K562 (cell line): ENCODE data around the gene GNAS-AS1.

ENCODE experiments used
- CTCF ChIP-seq, 3 experiments: IDR thresholded peaks in 2 of 3; conservative IDR thresholded peaks in 1 of 3; 2 replicates each; pipeline ENCODE4 v1.5.1; 2011 to 2012; ENCODE audit warnings: low read length in 3 of 3, mild to moderate bottlenecking in 3 of 3, control low read depth in 2 of 3, improper control_type of control experiment in 1 of 3, inconsistent platforms in 1 of 3, low read depth in 1 of 3, mixed read lengths in 1 of 3, moderate library complexity in 1 of 3; ENCODE audit not compliant: insufficient read depth in 2 of 3
- JUNB ChIP-seq: fragments of 450-650 bp; formaldehyde crosslinking; conservative IDR thresholded peaks from 2 replicates; pipeline ENCODE4 v1.4.0; 2020; ENCODE audit warnings: mild to moderate bottlenecking
- JUND ChIP-seq, 2 experiments: IDR thresholded peaks; 2 replicates in 1 of 2; 3 replicates in 1 of 2; pipeline ENCODE4 v1.6.1; 2011; ENCODE audit warnings: borderline replicate concordance in 2 of 2, low read depth in 2 of 2, low read length in 2 of 2, improper control_type of control experiment in 1 of 2, missing biosample characterization in 1 of 2, missing genetic modification characterization in 1 of 2, missing genetic modification reagents in 1 of 2
- NCOA1 ChIP-seq: fragments of 450-650 bp; IDR thresholded peaks from 2 replicates; pipeline ENCODE4 v1.6.1; 2016; ENCODE audit warnings: low read depth
- POLR2A ChIP-seq: fragments of 450-650 bp; conservative IDR thresholded peaks from 2 replicates; pipeline ENCODE4 v1.6.1; 2016
- PRDM10 ChIP-seq: fragments of 450-650 bp; IDR thresholded peaks from 2 replicates; pipeline ENCODE4 v1.6.1; 2018; ENCODE audit not compliant: partially characterized antibody
- RFX1 ChIP-seq: fragments of 450-650 bp; IDR thresholded peaks from 2 replicates; pipeline ENCODE4 v1.6.1; 2016; ENCODE audit warnings: mild to moderate bottlenecking, moderate library complexity
- STAT5B ChIP-seq: fragments of 250-450 bp; sonication (Bioruptor Pico); IDR thresholded peaks from 2 replicates; pipeline ENCODE4 v1.8.0; 2021; ENCODE audit warnings: mild to moderate bottlenecking, inconsistent platforms
- TGIF2 ChIP-seq: sonication (generic); formaldehyde crosslinking; IDR thresholded peaks from 2 replicates; pipeline ENCODE4 v1.8.1; 2022; ENCODE audit warnings: mild to moderate bottlenecking, missing genetic modification reagents, moderate library complexity
- YY1 ChIP-seq, 3 experiments: IDR thresholded peaks; 2 replicates each; pipeline ENCODE4 v1.6.1; 2011; ENCODE audit warnings: low read length in 2 of 3, mild to moderate bottlenecking in 2 of 3, moderate library complexity in 2 of 3, borderline replicate concordance in 1 of 3, control low read depth in 1 of 3, low read depth in 1 of 3; ENCODE audit not compliant: insufficient read depth in 3 of 3, insufficient replicate concordance in 2 of 3, control insufficient read depth in 1 of 3, insufficient read length in 1 of 3; ENCODE audit errors: extremely low read depth in 1 of 3
- ZBTB5 ChIP-seq: fragments of 450-650 bp; IDR thresholded peaks from 2 replicates; pipeline ENCODE4 v1.6.1; 2017; ENCODE audit warnings: antibody characterized with exemption
- ZNF274 ChIP-seq: IDR thresholded peaks from 2 replicates; pipeline ENCODE4 v1.6.1; 2011; ENCODE audit warnings: low read depth, mild to moderate bottlenecking, low read length, moderate library complexity, borderline replicate concordance
- ZNF717 ChIP-seq: fragments of 250-450 bp; sonication (Bioruptor Pico); IDR thresholded peaks from 2 replicates; pipeline ENCODE4 v1.5.0; 2021

- TF ChIP-seq PRDM10 (no peak), ZNF717 (no peak), CTCF (IDR thresholded peaks at IDR 0.05 in 2 of 3, conservative IDR thresholded peaks at IDR 0.05 in 1 of 3; ENCODE audit: insufficient read depth in 2 of 3, low read depth in 1 of 3, low read length in 3 of 3) (no peak), JUNB (no peak), JUND (IDR thresholded peaks at IDR 0.05; ENCODE audit: borderline replicate concordance, low read depth, low read length) (no peak), JUND (tag; IDR thresholded peaks at IDR 0.05; ENCODE audit: borderline replicate concordance, low read depth, low read length) (no peak), ZNF274 (no peak), RFX1 (no peak), TGIF2 (CRISPR knock-in tag) (no peak), ZBTB5 (no peak), STAT5B (CRISPR knock-in tag) (no peak), POLR2A (no peak), YY1 (IDR thresholded peaks at IDR 0.05; ENCODE audit: borderline replicate concordance in 1 of 3, control insufficient read depth in 1 of 3, extremely low read depth in 1 of 3, insufficient read depth in 3 of 3, insufficient read length in 1 of 3, insufficient replicate concordance in 2 of 3, low read depth in 1 of 3, low read length in 2 of 3) (no peak), NCOA1 (no peak)
These were observed 48.1 kb upstream of the GNAS-AS1 start for GRCh38 chr20:58898629-58899408.
